HepG2 (cell line): ENCODE measurements around the gene PCDHA6. TPM values are rescaled to one million over a fixed set of nuclear protein-coding genes. Genes with fewer than 3 reads are reported as not detected.

Experiments used
- ATAC-seq: fragments of 200-7000 bp; cut with Tn5 transposase; 3 replicates; pipeline ENCODE4 v1.9.1; 2020; ENCODE audit warnings: mild to moderate bottlenecking, moderate library complexity
- BruUV-seq: library from RNA; stranded (reverse); fragments of 400-500 nt; replicated peaks from 2 replicates; lab custom pipeline; 2021; lab: Mats Ljungman, UMichigan
- CTCF ChIA-PET: fragments of 300-600 bp; formaldehyde crosslinking; extraction: SDS; loops from one replicate; lab custom pipeline; 2021; ENCODE audit warnings: low total read pairs, inconsistent platforms, low intra/inter-chr PET ratio; lab: Yijun Ruan, JAX
- POLR2A ChIA-PET: fragments of 350-600 bp; sonication (Branson Sonifier 250); formaldehyde crosslinking; loops from one replicate; lab custom pipeline; 2020; ENCODE audit warnings: antibody characterized with exemption, inconsistent platforms; lab: Yijun Ruan, JAX
- DNase-seq: peaks from one replicate; pipeline ENCODE4 v3.0.0-alpha.2; 2015; ENCODE audit warnings: low spot score
- FAIRE-seq: peaks from 3 replicates; lab custom pipeline; 2011; peaks lifted over from hg19 to GRCh38; lab: Jason Lieb, UNC
- H2AFZ ChIP-seq: one replicate; pipeline ENCODE4 v1.6.1; 2011; ENCODE audit warnings: low read length, inconsistent platforms
- H3K27ac ChIP-seq: fragments of 300-600 bp; 3 replicates; pipeline ENCODE4 v1.8.0; 2011; ENCODE audit warnings: mixed run types, mild to moderate bottlenecking, mixed read lengths, low read length, inconsistent platforms; ENCODE audit not compliant: insufficient read depth; ENCODE audit errors: extremely low read length
- H3K27me3 ChIP-seq, 2 experiments: fragments of 200-600 bp in 1 of 2; 2 replicates in 1 of 2; 3 replicates in 1 of 2; pipeline versions ENCODE4 v1.6.0 to v1.8.0; 2011; ENCODE audit warnings: low read length in 2 of 2, mild to moderate bottlenecking in 2 of 2, moderate library complexity in 2 of 2, inconsistent platforms in 1 of 2; ENCODE audit not compliant: insufficient read depth in 2 of 2, control insufficient read depth in 1 of 2
- H3K36me3 ChIP-seq, 2 experiments: fragments of 200-600 bp in 1 of 2; replicated peaks in 1 of 2; 2 replicates in 1 of 2; 3 replicates in 1 of 2; pipeline versions ENCODE4 v1.5.1 to v1.8.0; 2011; ENCODE audit warnings: low read length in 2 of 2, inconsistent platforms in 1 of 2; ENCODE audit not compliant: insufficient read depth in 2 of 2, control insufficient read depth in 1 of 2
- H3K4me1 ChIP-seq: 2 replicates; pipeline ENCODE4 v1.5.1; 2012; ENCODE audit warnings: low read length, inconsistent platforms; ENCODE audit not compliant: insufficient read depth
- H3K4me2 ChIP-seq: 2 replicates; pipeline ENCODE4 v1.6.0; 2011; ENCODE audit warnings: low read depth, low read length, inconsistent platforms
- H3K4me3 ChIP-seq, 3 experiments: fragments of 200-600 bp in 1 of 3; sonication (generic), shearing (Covaris generic) in 1 of 3; replicated peaks in 1 of 3; 2 replicates each; pipeline ENCODE4 v1.5.1; 2011 to 2016; ENCODE audit warnings: low read length in 3 of 3, inconsistent platforms in 2 of 3, low read depth in 2 of 3, mild to moderate bottlenecking in 2 of 3, control low read depth in 1 of 3, mixed read lengths in 1 of 3; ENCODE audit not compliant: insufficient read depth in 1 of 3
- H3K79me2 ChIP-seq: one replicate; pipeline ENCODE4 v1.6.1; 2011; ENCODE audit warnings: low read length, inconsistent platforms; ENCODE audit not compliant: insufficient read depth
- H3K9ac ChIP-seq: 2 replicates; pipeline ENCODE4 v1.6.0; 2011; ENCODE audit warnings: mild to moderate bottlenecking, low read depth, low read length, inconsistent platforms; ENCODE audit not compliant: insufficient read depth
- H3K9me3 ChIP-seq: 2 replicates; pipeline ENCODE4 v1.5.1; 2012; ENCODE audit warnings: mild to moderate bottlenecking, low read length
- H4K20me1 ChIP-seq: 2 replicates; pipeline ENCODE4 v1.6.0; 2011; ENCODE audit warnings: inconsistent platforms, mild to moderate bottlenecking, low read length, moderate library complexity; ENCODE audit not compliant: insufficient read depth
- EHMT2 ChIP-seq: fragments of 200-600 bp; sonication (generic); IDR thresholded peaks from 2 replicates; pipeline ENCODE4 v1.7.0; 2017; ENCODE audit warnings: antibody characterized with exemption, low read depth, low read length, borderline replicate concordance
- ISL2 ChIP-seq: sonication (generic); formaldehyde crosslinking; IDR thresholded peaks from 2 replicates; pipeline ENCODE4 v1.5.0; 2020; ENCODE audit warnings: missing genetic modification reagents
- KAT8 ChIP-seq: IDR thresholded peaks from 2 replicates; pipeline ENCODE4 v1.6.1; 2016; ENCODE audit warnings: missing genetic modification reagents, missing compliant biosample characterization
- MXI1 ChIP-seq: IDR thresholded peaks from 3 replicates; pipeline ENCODE4 v1.6.1; 2012; ENCODE audit warnings: low read depth, low read length, inconsistent platforms, borderline replicate concordance
- RXRB ChIP-seq: IDR thresholded peaks from 2 replicates; pipeline ENCODE4 v1.6.1; 2016; ENCODE audit warnings: borderline replicate concordance, missing genetic modification reagents, missing compliant biosample characterization
- ZNF263 ChIP-seq: sonication (generic); formaldehyde crosslinking; IDR thresholded peaks from 2 replicates; pipeline ENCODE4 v1.4.0; 2020; ENCODE audit warnings: missing genetic modification reagents
- ZNF292 ChIP-seq: sonication (generic); formaldehyde crosslinking; IDR thresholded peaks from 2 replicates; pipeline ENCODE4 v1.8.1; 2022; ENCODE audit warnings: mild to moderate bottlenecking, low read depth, missing genetic modification reagents, borderline replicate concordance
- ZNF546 ChIP-seq: sonication (generic); formaldehyde crosslinking; conservative IDR thresholded peaks from 2 replicates; pipeline ENCODE4 v1.8.1; 2023; ENCODE audit warnings: mild to moderate bottlenecking, missing genetic modification reagents
- ZNF589 ChIP-seq: sonication (generic); formaldehyde crosslinking; conservative IDR thresholded peaks from 2 replicates; pipeline ENCODE4 v1.8.0; 2022; ENCODE audit warnings: mild to moderate bottlenecking, moderate library complexity, missing genetic modification reagents
- ZNF678 ChIP-seq: sonication (generic); formaldehyde crosslinking; IDR thresholded peaks from 2 replicates; pipeline ENCODE4 v1.4.0; 2020; ENCODE audit warnings: mild to moderate bottlenecking, missing genetic modification reagents
- WGBS: methylation state at CpG from one replicate; pipeline ENCODE4 v1.1.6; 2017; ENCODE audit warnings: low lambda C conversion rate; 5-methylcytosine and 5-hydroxymethylcytosine counted together
- in situ Hi-C: cut with HindIII; loops from 2 replicates; pipeline ENCODE4 v1.10.0; 2017; ENCODE audit warnings: low pct_unique_long_range_greater_than_20kb; ENCODE audit not compliant: extremely low pct_ligation_motif_present
- intact Hi-C: fragments of 100-400 bp; cut with micrococcal nuclease; formaldehyde crosslinking; loops from one replicate; pipeline ENCODE4 v1.10.0; 2022; ENCODE audit not compliant: unreplicated experiment
- polyA plus RNA-seq, 8 experiments: library from polyadenylated mRNA; depleted of rRNA in 3 of 8; stranded (reverse) in 7 of 8; unstranded in 1 of 8; fragments of >200 nt; fragmentation: Illumina TruSeq in 4 of 8; extraction: Trizol in 4 of 8; gene quantifications; 2 replicates each; pipeline versions ENCODE4 v1.2.1 to v1.2.3, GENCODE V29; 2011 to 2016; ENCODE audit warnings: low read depth in 4 of 8, missing spikeins in 1 of 8, mixed read lengths in 1 of 8; ENCODE audit not compliant: insufficient read depth in 1 of 8
- total RNA-seq, 5 experiments: library from RNA; depleted of rRNA; stranded (reverse); fragments of >200 nt; fragmentation: Illumina TruSeq; extraction: Trizol; gene quantifications; 2 replicates each; pipeline ENCODE4 v1.2.3, GENCODE V29; 2016; ENCODE audit warnings: low read depth in 1 of 5
- TF ChIP-seq, protein P1 (sequence below): sonication (generic); formaldehyde crosslinking; IDR thresholded peaks from 2 replicates; pipeline ENCODE4 v1.4.0; 2020; ENCODE audit warnings: missing genetic modification reagents
- TF ChIP-seq, protein P2 (sequence below): sonication (generic); formaldehyde crosslinking; IDR thresholded peaks from 2 replicates; pipeline ENCODE4 v1.4.0; 2020; ENCODE audit warnings: missing genetic modification reagents
- TF ChIP-seq, protein P3 (sequence below): sonication (generic); formaldehyde crosslinking; IDR thresholded peaks from 2 replicates; pipeline ENCODE4 v1.5.1; 2020; ENCODE audit warnings: mild to moderate bottlenecking, missing genetic modification reagents, borderline replicate concordance

PCDHA6 gene
- total and polyA plus RNA-seq, 2 of the 13 experiments (the other 11 are each of a cell fraction or from before 2014, with no cell fraction given) = not detected

DNA sequence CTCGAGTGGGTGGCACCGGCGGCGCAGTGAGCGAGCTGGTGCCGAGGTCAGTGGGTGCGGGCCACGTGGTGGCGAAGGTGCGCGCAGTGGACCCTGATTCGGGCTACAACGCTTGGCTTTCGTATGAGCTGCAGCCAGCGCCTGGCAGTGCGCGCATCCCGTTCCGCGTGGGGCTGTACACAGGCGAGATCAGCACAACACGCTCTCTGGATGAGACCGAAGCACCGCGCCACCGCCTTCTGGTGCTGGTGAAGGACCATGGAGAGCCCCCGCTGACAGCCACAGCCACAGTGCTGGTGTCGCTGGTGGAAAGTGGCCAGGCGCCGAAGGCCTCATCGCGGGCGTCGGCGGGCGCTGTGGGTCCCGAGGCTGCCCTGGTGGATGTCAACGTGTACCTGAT is 4.3 kb upstream of the PCDHA6 start:
- Histone ChIP-seq H3K79me2 (no peaks in the 10 kb centered on the region), H3K36me3 (no peaks in the 10 kb centered on the region), H2AFZ (no peak overlapping the region), H4K20me1 (no peaks in the 10 kb centered on the region), H3K9ac (no peak overlapping the region), H3K4me2 (no peak overlapping the region), H3K27ac (no peak overlapping the region), H3K9me3 (no peaks in the 10 kb centered on the region), H3K4me3 (no peak overlapping the region), H3K4me1 (no peaks in the 10 kb centered on the region), H3K27me3 (no peaks in the 10 kb centered on the region; a peak in 1 of 5 replicates)
- in situ Hi-C loops = no loop called here
- intact Hi-C loops = no loop called here
- ChIA-PET POLR2A (no interaction called here), CTCF (no interaction called here)
- TF ChIP-seq KAT8 (CRISPR knock-in tag) (no peak), ZNF263 (no peak), ZNF546 (no peak)
- TF ChIP-seq, protein P1, sequence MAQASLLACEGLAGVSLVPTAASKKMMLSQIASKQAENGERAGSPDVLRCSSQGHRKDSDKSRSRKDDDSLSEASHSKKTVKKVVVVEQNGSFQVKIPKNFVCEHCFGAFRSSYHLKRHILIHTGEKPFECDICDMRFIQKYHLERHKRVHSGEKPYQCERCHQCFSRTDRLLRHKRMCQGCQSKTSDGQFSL (CRISPR knock-in tag) = no peak
- TF ChIP-seq, protein P2, sequence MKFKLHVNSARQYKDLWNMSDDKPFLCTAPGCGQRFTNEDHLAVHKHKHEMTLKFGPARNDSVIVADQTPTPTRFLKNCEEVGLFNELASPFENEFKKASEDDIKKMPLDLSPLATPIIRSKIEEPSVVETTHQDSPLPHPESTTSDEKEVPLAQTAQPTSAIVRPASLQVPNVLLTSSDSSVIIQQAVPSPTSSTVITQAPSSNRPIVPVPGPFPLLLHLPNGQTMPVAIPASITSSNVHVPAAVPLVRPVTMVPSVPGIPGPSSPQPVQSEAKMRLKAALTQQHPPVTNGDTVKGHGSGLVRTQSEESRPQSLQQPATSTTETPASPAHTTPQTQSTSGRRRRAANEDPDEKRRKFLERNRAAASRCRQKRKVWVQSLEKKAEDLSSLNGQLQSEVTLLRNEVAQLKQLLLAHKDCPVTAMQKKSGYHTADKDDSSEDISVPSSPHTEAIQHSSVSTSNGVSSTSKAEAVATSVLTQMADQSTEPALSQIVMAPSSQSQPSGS (CRISPR knock-in tag) = no peak
- DNase-seq = no peak
- BruUV-seq = no TSS peak
- WGBS = 92% methylated on average over 37 of the region's 38 CpGs
- no peak for FAIRE-seq
- no peak for ATAC-seq

DNA sequence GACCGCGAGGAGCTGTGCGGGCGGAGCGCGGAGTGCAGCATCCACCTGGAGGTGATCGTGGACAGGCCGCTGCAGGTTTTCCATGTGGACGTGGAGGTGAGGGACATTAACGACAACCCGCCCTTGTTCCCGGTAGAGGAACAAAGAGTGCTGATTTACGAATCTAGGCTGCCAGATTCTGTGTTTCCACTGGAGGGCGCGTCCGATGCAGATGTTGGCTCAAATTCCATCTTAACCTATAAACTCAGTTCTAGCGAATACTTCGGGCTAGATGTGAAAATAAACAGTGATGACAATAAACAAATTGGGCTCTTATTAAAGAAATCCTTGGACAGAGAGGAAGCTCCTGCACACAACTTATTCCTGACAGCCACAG is 590 bp downstream of the PCDHA6 start:
- Histone ChIP-seq H3K9ac (no peak overlapping the region), H2AFZ (no peak overlapping the region), H3K27me3 (no peaks in the 10 kb centered on the region; a peak in 1 of 5 replicates), H4K20me1 (no peaks in the 10 kb centered on the region), H3K4me2 (no peak overlapping the region), H3K36me3 (no peaks in the 10 kb centered on the region), H3K4me3 (no peak overlapping the region), H3K4me1 (no peaks in the 10 kb centered on the region), H3K9me3 (no peaks in the 10 kb centered on the region), H3K79me2 (no peaks in the 10 kb centered on the region), H3K27ac (no peak overlapping the region)
- DNase-seq = no peak
- 55% methylated on average over 17 of the region's 18 CpGs for WGBS
- intact Hi-C loops (no loop called here), in situ Hi-C loops (no loop called here)
- ChIA-PET POLR2A (no interaction called here), CTCF (no interaction called here)
- no TSS peak for BruUV-seq
- FAIRE-seq = no peak
- ATAC-seq = 0 out of 3 replicates have a peak, but pooled peaks have one; percentile 29
- TF ChIP-seq ZNF292 (no peak), ZNF678 (CRISPR knock-in tag) (no peak), MXI1 (no peak), EHMT2 (no peak), ZNF589 (no peak), RXRB (no peak), ISL2 (CRISPR knock-in tag) (no peak)
- TF ChIP-seq, protein P3, sequence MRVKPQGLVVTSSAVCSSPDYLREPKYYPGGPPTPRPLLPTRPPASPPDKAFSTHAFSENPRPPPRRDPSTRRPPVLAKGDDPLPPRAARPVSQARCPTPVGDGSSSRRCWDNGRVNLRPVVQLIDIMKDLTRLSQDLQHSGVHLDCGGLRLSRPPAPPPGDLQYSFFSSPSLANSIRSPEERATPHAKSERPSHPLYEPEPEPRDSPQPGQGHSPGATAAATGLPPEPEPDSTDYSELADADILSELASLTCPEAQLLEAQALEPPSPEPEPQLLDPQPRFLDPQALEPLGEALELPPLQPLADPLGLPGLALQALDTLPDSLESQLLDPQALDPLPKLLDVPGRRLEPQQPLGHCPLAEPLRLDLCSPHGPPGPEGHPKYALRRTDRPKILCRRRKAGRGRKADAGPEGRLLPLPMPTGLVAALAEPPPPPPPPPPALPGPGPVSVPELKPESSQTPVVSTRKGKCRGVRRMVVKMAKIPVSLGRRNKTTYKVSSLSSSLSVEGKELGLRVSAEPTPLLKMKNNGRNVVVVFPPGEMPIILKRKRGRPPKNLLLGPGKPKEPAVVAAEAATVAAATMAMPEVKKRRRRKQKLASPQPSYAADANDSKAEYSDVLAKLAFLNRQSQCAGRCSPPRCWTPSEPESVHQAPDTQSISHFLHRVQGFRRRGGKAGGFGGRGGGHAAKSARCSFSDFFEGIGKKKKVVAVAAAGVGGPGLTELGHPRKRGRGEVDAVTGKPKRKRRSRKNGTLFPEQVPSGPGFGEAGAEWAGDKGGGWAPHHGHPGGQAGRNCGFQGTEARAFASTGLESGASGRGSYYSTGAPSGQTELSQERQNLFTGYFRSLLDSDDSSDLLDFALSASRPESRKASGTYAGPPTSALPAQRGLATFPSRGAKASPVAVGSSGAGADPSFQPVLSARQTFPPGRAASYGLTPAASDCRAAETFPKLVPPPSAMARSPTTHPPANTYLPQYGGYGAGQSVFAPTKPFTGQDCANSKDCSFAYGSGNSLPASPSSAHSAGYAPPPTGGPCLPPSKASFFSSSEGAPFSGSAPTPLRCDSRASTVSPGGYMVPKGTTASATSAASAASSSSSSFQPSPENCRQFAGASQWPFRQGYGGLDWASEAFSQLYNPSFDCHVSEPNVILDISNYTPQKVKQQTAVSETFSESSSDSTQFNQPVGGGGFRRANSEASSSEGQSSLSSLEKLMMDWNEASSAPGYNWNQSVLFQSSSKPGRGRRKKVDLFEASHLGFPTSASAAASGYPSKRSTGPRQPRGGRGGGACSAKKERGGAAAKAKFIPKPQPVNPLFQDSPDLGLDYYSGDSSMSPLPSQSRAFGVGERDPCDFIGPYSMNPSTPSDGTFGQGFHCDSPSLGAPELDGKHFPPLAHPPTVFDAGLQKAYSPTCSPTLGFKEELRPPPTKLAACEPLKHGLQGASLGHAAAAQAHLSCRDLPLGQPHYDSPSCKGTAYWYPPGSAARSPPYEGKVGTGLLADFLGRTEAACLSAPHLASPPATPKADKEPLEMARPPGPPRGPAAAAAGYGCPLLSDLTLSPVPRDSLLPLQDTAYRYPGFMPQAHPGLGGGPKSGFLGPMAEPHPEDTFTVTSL = no peak
